Prostate gland (tissue), 2 donors: Measurements from ENCODE around the gene TGFB1I1.

Experiments
- CTCF ChIP-seq, 4 experiments: fragments of 200-600 bp in 2 of 4; fragments of 450-650 bp in 2 of 4; sonication (generic) in 2 of 4; IDR thresholded peaks; 1 replicate in 3 of 4; 2 replicates in 1 of 4; pipeline ENCODE4 v1.5.1; 2016 to 2019; ENCODE audit warnings: antibody characterized with exemption in 4 of 4, mild to moderate bottlenecking in 2 of 4, moderate library complexity in 2 of 4
- POLR2AphosphoS5 ChIP-seq: sonication (generic); formaldehyde crosslinking; IDR thresholded peaks from one replicate; pipeline ENCODE4 v1.6.1; 2017; ENCODE audit warnings: antibody characterized with exemption

GRCh38 chr16:31474173-31474714 lies 2.3 kb downstream of the TGFB1I1 start:
- no peak for TF ChIP-seq POLR2AphosphoS5
- no peak for TF ChIP-seq CTCF (IDR thresholded peaks at IDR 0.05)
